Gastroesophageal sphincter (tissue), 3 donors: ENCODE data around the gene ANKRD35.

Source experiments
- POLR2A ChIP-seq, 2 donors: fragments of 450-650 bp; IDR thresholded peaks; one replicate each; pipeline ENCODE4 v1.6.1; 2017; ENCODE audit warnings: antibody characterized with exemption in 2 of 2, mild to moderate bottlenecking in 2 of 2, moderate library complexity in 1 of 2
- POLR2AphosphoS5 ChIP-seq: sonication (generic); formaldehyde crosslinking; IDR thresholded peaks from one replicate; pipeline ENCODE4 v1.6.1; 2017; ENCODE audit warnings: antibody characterized with exemption
- TF ChIP-seq, protein P1 (sequence below), 4 experiments: fragments of 200-600 bp in 2 of 4; fragments of 450-650 bp in 2 of 4; sonication (generic) in 1 of 4; IDR thresholded peaks; one replicate each; pipeline ENCODE4 v1.5.1; 2017 to 2019; ENCODE audit warnings: antibody characterized with exemption in 4 of 4, mild to moderate bottlenecking in 2 of 4, moderate library complexity in 2 of 4

- no peak for TF ChIP-seq POLR2AphosphoS5
- TF ChIP-seq POLR2A (IDR thresholded peaks at IDR 0.05) = no peak
- TF ChIP-seq, protein P1, sequence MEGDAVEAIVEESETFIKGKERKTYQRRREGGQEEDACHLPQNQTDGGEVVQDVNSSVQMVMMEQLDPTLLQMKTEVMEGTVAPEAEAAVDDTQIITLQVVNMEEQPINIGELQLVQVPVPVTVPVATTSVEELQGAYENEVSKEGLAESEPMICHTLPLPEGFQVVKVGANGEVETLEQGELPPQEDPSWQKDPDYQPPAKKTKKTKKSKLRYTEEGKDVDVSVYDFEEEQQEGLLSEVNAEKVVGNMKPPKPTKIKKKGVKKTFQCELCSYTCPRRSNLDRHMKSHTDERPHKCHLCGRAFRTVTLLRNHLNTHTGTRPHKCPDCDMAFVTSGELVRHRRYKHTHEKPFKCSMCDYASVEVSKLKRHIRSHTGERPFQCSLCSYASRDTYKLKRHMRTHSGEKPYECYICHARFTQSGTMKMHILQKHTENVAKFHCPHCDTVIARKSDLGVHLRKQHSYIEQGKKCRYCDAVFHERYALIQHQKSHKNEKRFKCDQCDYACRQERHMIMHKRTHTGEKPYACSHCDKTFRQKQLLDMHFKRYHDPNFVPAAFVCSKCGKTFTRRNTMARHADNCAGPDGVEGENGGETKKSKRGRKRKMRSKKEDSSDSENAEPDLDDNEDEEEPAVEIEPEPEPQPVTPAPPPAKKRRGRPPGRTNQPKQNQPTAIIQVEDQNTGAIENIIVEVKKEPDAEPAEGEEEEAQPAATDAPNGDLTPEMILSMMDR (IDR thresholded peaks at IDR 0.05) = no peak
Measured at GRCh38 chr1:145898756-145899155, 13.1 kb upstream of the ANKRD35 start.
